ENCODE measurements around the gene RABAC1. TPM values are rescaled to one million over a fixed set of nuclear protein-coding genes. Genes with fewer than 3 reads are reported as not detected.
A peak's percentile ranks its signal among the peaks of the same experiment; 100 is the strongest.

RABAC1 gene
- total and polyA plus RNA-seq, 9 of the 15 experiments (the other 6 are each of a cell fraction or from before 2014, with no cell fraction given), result 2.4 to 28.1 (median 9.3) TPM

DNA sequence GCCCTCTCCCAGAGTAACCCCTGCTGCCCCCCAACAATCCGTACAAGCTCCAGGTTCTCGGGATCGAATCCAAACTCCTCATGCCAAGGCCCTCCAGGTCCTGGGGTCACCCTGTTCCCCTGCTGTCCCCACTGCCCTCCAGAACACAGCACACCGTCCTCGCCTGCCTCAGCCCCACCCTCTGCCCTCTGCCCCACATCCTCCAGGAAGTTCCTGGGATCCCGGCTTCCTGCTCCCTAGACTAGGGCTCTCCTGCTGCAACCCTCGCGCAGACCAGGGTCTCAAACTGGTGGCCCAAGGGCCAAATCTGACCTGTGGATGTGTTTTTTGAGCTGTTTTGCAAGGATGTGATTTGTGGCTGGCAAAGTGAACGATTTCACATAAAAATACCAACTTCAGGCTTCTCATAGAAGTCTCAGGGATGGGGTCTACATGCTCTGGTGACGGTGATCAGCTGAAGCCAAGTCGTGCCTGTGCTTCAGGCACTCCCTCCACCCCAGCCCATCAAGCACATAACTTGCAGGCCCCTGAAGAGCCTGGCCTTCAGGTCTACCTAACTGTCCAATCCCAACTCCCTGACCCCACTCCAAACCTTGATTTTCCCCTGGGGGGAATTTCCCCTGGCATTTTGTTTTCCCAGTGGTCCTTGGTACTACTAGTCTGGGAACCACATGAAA, 1.8 kb downstream of the RABAC1 start:
- Histone ChIP-seq H3K4me1 (replicated peaks in 1 of 2; ENCODE audit: control insufficient read depth in 2 of 2, insufficient read depth in 2 of 2, low read length in 2 of 2) (peaks cover 15 to 40% of the 10 kb centered on the region in 2 experiments; a peak in 4 of 5 replicates), H3K79me2 (ENCODE audit: control insufficient read depth, insufficient read depth, low read length) (no peaks in the 10 kb centered on the region), H2AFZ (ENCODE audit: low read depth, low read length) (no peak overlapping the region; the same call in 1 of the 2 replicates), H3K9me1 (ENCODE audit: control insufficient read depth, insufficient read depth, low read length) (no peaks in the 10 kb centered on the region), H3K27ac (ENCODE audit: extremely low read depth, low read depth, low read length) (no peak overlapping the region), H3K4me2 (ENCODE audit: insufficient read depth, low read length) (no peak overlapping the region), H3K9ac (ENCODE audit: insufficient read depth in 1 of 2, low read depth in 2 of 2, low read length in 2 of 2) (0 out of 4 replicates have a peak overlapping the region, but pooled peaks of 1 of the 2 experiments have one; percentile 12), H3K36me3 (ENCODE audit: control insufficient read depth, insufficient read depth, low read length) (no peaks in the 10 kb centered on the region), H4K20me1 (replicated peaks; ENCODE audit: control insufficient read depth, insufficient read depth, low read length) (no peaks in the 10 kb centered on the region), H3K27me3 (ENCODE audit: control insufficient read depth in 2 of 2, insufficient read depth in 2 of 2, low read length in 2 of 2) (no peaks in the 10 kb centered on the region), H3K4me3 (no peak overlapping the region), H3K9me3 (replicated peaks; ENCODE audit: control insufficient read depth, insufficient read depth, low read depth, low read length) (no peaks in the 10 kb centered on the region)
- POLR2A ChIA-PET, result interaction anchor here (0.7 to 2.7 kb wide), 9 partner anchors 12 to 119 kb away, joined by 3 to 14 read pairs (median 4); partner anchors contain the start of genes RPS19 and ZNF574
- no peak for ATAC-seq
- CTCF ChIA-PET (ENCODE audit: low intra/inter-chr PET ratio), result interaction anchor here (1.7 to 2.1 kb wide), 3 partner anchors 84 to 164 kb away, joined by 7 to 18 read pairs (median 10); partner anchors contain the start of gene RPS19
- in situ Hi-C loops (cut with MboI) (loop anchor here (10.0 kb wide), 1 partner anchor 162 kb away; the partner anchor contains the start of gene CEACAM3), intact Hi-C loops (cut with micrococcal nuclease) (no loop called here)
- no TSS peak for BruUV-seq (replicated peaks)
- DNase-seq (ENCODE audit: extremely low read depth in 1 of 4, low spot score in 3 of 4), result no peak
- no peak for FAIRE-seq
- 68% methylated on average over 11 of the region's 11 CpGs for WGBS (ENCODE audit: insufficient coverage, low coverage, missing lambda C conversion rate)
- TF ChIP-seq ATF3 (IDR thresholded peaks at IDR 0.05) (no peak), ATF3 (CRISPR knock-in tag; conservative IDR thresholded peaks at IDR 0.05) (no peak)
- TF ChIP-seq, protein P1, sequence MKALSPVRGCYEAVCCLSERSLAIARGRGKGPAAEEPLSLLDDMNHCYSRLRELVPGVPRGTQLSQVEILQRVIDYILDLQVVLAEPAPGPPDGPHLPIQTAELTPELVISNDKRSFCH (CRISPR knock-in tag; IDR thresholded peaks at IDR 0.05), result no peak
- TF ChIP-seq, protein P1 (tag; IDR thresholded peaks at IDR 0.05), result 0 out of 2 replicates have a peak, but pooled peaks have one; percentile 31
- TF ChIP-seq, protein P2, sequence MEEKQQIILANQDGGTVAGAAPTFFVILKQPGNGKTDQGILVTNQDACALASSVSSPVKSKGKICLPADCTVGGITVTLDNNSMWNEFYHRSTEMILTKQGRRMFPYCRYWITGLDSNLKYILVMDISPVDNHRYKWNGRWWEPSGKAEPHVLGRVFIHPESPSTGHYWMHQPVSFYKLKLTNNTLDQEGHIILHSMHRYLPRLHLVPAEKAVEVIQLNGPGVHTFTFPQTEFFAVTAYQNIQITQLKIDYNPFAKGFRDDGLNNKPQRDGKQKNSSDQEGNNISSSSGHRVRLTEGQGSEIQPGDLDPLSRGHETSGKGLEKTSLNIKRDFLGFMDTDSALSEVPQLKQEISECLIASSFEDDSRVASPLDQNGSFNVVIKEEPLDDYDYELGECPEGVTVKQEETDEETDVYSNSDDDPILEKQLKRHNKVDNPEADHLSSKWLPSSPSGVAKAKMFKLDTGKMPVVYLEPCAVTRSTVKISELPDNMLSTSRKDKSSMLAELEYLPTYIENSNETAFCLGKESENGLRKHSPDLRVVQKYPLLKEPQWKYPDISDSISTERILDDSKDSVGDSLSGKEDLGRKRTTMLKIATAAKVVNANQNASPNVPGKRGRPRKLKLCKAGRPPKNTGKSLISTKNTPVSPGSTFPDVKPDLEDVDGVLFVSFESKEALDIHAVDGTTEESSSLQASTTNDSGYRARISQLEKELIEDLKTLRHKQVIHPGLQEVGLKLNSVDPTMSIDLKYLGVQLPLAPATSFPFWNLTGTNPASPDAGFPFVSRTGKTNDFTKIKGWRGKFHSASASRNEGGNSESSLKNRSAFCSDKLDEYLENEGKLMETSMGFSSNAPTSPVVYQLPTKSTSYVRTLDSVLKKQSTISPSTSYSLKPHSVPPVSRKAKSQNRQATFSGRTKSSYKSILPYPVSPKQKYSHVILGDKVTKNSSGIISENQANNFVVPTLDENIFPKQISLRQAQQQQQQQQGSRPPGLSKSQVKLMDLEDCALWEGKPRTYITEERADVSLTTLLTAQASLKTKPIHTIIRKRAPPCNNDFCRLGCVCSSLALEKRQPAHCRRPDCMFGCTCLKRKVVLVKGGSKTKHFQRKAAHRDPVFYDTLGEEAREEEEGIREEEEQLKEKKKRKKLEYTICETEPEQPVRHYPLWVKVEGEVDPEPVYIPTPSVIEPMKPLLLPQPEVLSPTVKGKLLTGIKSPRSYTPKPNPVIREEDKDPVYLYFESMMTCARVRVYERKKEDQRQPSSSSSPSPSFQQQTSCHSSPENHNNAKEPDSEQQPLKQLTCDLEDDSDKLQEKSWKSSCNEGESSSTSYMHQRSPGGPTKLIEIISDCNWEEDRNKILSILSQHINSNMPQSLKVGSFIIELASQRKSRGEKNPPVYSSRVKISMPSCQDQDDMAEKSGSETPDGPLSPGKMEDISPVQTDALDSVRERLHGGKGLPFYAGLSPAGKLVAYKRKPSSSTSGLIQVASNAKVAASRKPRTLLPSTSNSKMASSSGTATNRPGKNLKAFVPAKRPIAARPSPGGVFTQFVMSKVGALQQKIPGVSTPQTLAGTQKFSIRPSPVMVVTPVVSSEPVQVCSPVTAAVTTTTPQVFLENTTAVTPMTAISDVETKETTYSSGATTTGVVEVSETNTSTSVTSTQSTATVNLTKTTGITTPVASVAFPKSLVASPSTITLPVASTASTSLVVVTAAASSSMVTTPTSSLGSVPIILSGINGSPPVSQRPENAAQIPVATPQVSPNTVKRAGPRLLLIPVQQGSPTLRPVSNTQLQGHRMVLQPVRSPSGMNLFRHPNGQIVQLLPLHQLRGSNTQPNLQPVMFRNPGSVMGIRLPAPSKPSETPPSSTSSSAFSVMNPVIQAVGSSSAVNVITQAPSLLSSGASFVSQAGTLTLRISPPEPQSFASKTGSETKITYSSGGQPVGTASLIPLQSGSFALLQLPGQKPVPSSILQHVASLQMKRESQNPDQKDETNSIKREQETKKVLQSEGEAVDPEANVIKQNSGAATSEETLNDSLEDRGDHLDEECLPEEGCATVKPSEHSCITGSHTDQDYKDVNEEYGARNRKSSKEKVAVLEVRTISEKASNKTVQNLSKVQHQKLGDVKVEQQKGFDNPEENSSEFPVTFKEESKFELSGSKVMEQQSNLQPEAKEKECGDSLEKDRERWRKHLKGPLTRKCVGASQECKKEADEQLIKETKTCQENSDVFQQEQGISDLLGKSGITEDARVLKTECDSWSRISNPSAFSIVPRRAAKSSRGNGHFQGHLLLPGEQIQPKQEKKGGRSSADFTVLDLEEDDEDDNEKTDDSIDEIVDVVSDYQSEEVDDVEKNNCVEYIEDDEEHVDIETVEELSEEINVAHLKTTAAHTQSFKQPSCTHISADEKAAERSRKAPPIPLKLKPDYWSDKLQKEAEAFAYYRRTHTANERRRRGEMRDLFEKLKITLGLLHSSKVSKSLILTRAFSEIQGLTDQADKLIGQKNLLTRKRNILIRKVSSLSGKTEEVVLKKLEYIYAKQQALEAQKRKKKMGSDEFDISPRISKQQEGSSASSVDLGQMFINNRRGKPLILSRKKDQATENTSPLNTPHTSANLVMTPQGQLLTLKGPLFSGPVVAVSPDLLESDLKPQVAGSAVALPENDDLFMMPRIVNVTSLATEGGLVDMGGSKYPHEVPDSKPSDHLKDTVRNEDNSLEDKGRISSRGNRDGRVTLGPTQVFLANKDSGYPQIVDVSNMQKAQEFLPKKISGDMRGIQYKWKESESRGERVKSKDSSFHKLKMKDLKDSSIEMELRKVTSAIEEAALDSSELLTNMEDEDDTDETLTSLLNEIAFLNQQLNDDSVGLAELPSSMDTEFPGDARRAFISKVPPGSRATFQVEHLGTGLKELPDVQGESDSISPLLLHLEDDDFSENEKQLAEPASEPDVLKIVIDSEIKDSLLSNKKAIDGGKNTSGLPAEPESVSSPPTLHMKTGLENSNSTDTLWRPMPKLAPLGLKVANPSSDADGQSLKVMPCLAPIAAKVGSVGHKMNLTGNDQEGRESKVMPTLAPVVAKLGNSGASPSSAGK (IDR thresholded peaks at IDR 0.05), result 0 out of 2 replicates have a peak, but pooled peaks have one; percentile 13
